Uterus (tissue), 2 donors: ENCODE results near the gene PRSS53.

Source experiments
- POLR2A ChIP-seq, 2 donors: fragments of 450-650 bp; IDR thresholded peaks; one replicate each; pipeline ENCODE4 v1.6.1; 2016; ENCODE audit warnings: antibody characterized with exemption in 2 of 2, mild to moderate bottlenecking in 1 of 2, moderate library complexity in 1 of 2
- TF ChIP-seq, protein P1 (sequence below), 4 experiments: fragments of 200-600 bp in 2 of 4; fragments of 450-650 bp in 2 of 4; sonication (generic) in 2 of 4; IDR thresholded peaks; one replicate each; pipeline ENCODE4 v1.5.1; 2016 to 2019; ENCODE audit warnings: antibody characterized with exemption in 4 of 4, mild to moderate bottlenecking in 2 of 4, moderate library complexity in 1 of 4

- TF ChIP-seq, protein P1, sequence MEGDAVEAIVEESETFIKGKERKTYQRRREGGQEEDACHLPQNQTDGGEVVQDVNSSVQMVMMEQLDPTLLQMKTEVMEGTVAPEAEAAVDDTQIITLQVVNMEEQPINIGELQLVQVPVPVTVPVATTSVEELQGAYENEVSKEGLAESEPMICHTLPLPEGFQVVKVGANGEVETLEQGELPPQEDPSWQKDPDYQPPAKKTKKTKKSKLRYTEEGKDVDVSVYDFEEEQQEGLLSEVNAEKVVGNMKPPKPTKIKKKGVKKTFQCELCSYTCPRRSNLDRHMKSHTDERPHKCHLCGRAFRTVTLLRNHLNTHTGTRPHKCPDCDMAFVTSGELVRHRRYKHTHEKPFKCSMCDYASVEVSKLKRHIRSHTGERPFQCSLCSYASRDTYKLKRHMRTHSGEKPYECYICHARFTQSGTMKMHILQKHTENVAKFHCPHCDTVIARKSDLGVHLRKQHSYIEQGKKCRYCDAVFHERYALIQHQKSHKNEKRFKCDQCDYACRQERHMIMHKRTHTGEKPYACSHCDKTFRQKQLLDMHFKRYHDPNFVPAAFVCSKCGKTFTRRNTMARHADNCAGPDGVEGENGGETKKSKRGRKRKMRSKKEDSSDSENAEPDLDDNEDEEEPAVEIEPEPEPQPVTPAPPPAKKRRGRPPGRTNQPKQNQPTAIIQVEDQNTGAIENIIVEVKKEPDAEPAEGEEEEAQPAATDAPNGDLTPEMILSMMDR (IDR thresholded peaks at IDR 0.05) = no peak
- TF ChIP-seq POLR2A (IDR thresholded peaks at IDR 0.05) = no peak
These were observed 4.8 kb downstream of the PRSS53 start for GRCh38 chr16:31083981-31084380.
